Measurements from ENCODE around the gene PDAP1. TPM values are rescaled to one million over a fixed set of nuclear protein-coding genes. Genes with fewer than 3 reads are reported as not detected.
"Not testable (repeated sequence)": the region's sequence is repeated elsewhere in the genome, so short reads cannot be mapped to it uniquely, and the experiment has no call there.

Gene PDAP1
- total and polyA plus RNA-seq, 2 experiments from 2014 or later, result 93.1 to 134 TPM

DNA sequence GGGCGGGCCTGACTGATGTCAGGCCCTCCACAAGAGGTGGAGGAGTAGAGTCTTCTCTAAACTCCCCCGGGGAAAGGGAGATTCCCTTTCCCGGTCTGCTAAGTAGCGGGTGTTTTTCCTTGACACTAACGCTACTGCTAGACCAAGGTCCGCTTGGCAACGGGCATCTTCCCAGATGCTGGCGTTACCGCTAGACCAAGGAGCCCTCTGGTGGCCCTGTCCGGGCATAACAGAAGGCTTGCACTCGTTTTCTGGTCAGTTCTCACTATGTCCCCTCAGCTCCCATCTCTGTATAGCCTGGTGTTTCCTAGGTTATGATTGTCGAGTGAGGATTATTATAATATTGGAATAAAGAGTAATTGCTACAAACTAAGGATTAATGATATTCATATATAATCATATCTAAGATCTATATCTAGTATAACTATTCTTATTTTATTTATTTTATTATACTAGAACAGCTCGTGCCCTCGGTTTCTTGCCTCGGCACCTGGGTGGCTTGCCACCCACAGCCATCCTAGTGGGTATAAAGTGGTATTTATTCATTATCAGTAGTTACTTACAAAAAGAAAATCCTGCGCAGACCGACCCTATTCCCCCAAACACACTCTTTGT is 7.2 kb upstream of the PDAP1 start:
- H3K27me3 Mint-ChIP-seq (ENCODE audit: insufficient read depth, low read depth, poor library complexity); H3K4me2 ChIP-seq; H3K4me3 Mint-ChIP-seq; H3K9me3 Mint-ChIP-seq; H3K27ac Mint-ChIP-seq; H3K9me2 ChIP-seq (ENCODE audit: insufficient read depth); H3K79me2 ChIP-seq (replicated peaks; ENCODE audit: insufficient read depth); H3K4me1 Mint-ChIP-seq; H3K4me1 ChIP-seq (ENCODE audit: insufficient read depth); H3K4me3 ChIP-seq; H3K27me3 ChIP-seq (ENCODE audit: insufficient read depth); H2AFZ ChIP-seq; H3K27ac ChIP-seq (ENCODE audit: low read depth); ATAC-seq: not testable (repeated sequence)
- peaks cover 66% of the 10 kb centered on the region for H3K36me3 ChIP-seq (ENCODE audit: insufficient read depth)
- peaks cover 94% of the 10 kb centered on the region for H3K36me3 Mint-ChIP-seq (ENCODE audit: low read depth)
- DNase-seq (ENCODE audit: low spot score), result peak; percentile 72
- H4K20me1 ChIP-seq (replicated peaks; ENCODE audit: insufficient read depth), result peaks cover 37% of the 10 kb centered on the region
- peaks cover 33% of the 10 kb centered on the region for H3F3A ChIP-seq (replicated peaks; ENCODE audit: low read depth)
- TF ChIP-seq, protein P1, sequence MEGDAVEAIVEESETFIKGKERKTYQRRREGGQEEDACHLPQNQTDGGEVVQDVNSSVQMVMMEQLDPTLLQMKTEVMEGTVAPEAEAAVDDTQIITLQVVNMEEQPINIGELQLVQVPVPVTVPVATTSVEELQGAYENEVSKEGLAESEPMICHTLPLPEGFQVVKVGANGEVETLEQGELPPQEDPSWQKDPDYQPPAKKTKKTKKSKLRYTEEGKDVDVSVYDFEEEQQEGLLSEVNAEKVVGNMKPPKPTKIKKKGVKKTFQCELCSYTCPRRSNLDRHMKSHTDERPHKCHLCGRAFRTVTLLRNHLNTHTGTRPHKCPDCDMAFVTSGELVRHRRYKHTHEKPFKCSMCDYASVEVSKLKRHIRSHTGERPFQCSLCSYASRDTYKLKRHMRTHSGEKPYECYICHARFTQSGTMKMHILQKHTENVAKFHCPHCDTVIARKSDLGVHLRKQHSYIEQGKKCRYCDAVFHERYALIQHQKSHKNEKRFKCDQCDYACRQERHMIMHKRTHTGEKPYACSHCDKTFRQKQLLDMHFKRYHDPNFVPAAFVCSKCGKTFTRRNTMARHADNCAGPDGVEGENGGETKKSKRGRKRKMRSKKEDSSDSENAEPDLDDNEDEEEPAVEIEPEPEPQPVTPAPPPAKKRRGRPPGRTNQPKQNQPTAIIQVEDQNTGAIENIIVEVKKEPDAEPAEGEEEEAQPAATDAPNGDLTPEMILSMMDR (conservative IDR thresholded peaks at IDR 0.05; ENCODE audit: low read depth in 2 of 2), result peak; percentile 65 to 68

DNA sequence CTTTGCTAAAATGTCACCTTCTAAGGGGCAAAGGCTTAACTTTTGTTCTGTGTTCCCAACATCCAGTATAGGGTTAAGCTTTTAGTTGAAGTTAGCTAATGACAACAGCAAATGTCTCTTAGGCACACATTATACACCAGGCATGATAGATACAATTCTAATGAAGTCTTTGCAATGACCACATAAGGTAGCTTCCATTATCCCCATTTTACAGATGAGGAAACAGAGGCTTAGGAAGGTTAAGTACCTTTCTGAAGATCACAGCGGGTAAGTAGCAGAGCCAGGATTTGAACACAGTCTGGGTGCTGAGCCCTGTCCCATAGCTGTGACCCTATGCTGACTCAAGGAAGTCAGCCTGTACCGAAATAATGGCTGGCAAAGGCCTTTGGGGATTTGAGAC is 2.2 kb upstream of the PDAP1 start:
- H3K27ac ChIP-seq (ENCODE audit: low read depth), result peak overlapping the region; percentile 69; the same call in 1 of the 2 replicates
- H3K4me1 ChIP-seq (ENCODE audit: insufficient read depth), result peaks cover 21% of the 10 kb centered on the region
- H3K4me3 ChIP-seq, result peak overlapping the region; percentile 88
- no peaks in the 10 kb centered on the region for H3K27me3 ChIP-seq (ENCODE audit: insufficient read depth)
- no peak overlapping the region for H2AFZ ChIP-seq
- H3K36me3 ChIP-seq (ENCODE audit: insufficient read depth), result peaks cover 39% of the 10 kb centered on the region
- Mint-ChIP-seq H3K4me1 (peaks cover 21% of the 10 kb centered on the region), H3K4me3 (peak overlapping the region; percentile 95), H3K36me3 (ENCODE audit: low read depth) (peaks cover 64% of the 10 kb centered on the region), H3K9me3 (no peaks in the 10 kb centered on the region; the same call in 2 of the 3 replicates), H3K27me3 (ENCODE audit: insufficient read depth, low read depth, poor library complexity) (peaks cover 6% of the 10 kb centered on the region), H3K27ac (no peak overlapping the region)
- peaks cover 53% of the 10 kb centered on the region for H3K79me2 ChIP-seq (replicated peaks; ENCODE audit: insufficient read depth)
- TF ChIP-seq EZH2phosphoT487 (IDR thresholded peaks at IDR 0.05; ENCODE audit: unreplicated experiment), result no peak
- no peak for TF ChIP-seq NANOG (IDR thresholded peaks at IDR 0.05; ENCODE audit: borderline replicate concordance)
- TF ChIP-seq, protein P2, sequence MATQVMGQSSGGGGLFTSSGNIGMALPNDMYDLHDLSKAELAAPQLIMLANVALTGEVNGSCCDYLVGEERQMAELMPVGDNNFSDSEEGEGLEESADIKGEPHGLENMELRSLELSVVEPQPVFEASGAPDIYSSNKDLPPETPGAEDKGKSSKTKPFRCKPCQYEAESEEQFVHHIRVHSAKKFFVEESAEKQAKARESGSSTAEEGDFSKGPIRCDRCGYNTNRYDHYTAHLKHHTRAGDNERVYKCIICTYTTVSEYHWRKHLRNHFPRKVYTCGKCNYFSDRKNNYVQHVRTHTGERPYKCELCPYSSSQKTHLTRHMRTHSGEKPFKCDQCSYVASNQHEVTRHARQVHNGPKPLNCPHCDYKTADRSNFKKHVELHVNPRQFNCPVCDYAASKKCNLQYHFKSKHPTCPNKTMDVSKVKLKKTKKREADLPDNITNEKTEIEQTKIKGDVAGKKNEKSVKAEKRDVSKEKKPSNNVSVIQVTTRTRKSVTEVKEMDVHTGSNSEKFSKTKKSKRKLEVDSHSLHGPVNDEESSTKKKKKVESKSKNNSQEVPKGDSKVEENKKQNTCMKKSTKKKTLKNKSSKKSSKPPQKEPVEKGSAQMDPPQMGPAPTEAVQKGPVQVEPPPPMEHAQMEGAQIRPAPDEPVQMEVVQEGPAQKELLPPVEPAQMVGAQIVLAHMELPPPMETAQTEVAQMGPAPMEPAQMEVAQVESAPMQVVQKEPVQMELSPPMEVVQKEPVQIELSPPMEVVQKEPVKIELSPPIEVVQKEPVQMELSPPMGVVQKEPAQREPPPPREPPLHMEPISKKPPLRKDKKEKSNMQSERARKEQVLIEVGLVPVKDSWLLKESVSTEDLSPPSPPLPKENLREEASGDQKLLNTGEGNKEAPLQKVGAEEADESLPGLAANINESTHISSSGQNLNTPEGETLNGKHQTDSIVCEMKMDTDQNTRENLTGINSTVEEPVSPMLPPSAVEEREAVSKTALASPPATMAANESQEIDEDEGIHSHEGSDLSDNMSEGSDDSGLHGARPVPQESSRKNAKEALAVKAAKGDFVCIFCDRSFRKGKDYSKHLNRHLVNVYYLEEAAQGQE (IDR thresholded peaks at IDR 0.05; ENCODE audit: unreplicated experiment), result no peak
- no peak for TF ChIP-seq ZNF114 (CRISPR knock-in tag; IDR thresholded peaks at IDR 0.05)
- no peak for TF ChIP-seq STAT1 (IDR thresholded peaks at IDR 0.05; ENCODE audit: unreplicated experiment)
- no peak overlapping the region for H3K4me2 ChIP-seq
- H3K9me2 ChIP-seq (ENCODE audit: insufficient read depth), result no peaks in the 10 kb centered on the region
- peaks cover 44% of the 10 kb centered on the region for H3F3A ChIP-seq (replicated peaks; ENCODE audit: low read depth)
- H4K20me1 ChIP-seq (replicated peaks; ENCODE audit: insufficient read depth), result peaks cover 51% of the 10 kb centered on the region
- ATAC-seq (no peak), DNase-seq (ENCODE audit: low spot score) (no peak)
